WTC11 (cell line): Measurements from ENCODE around the gene RPRD1A. TPM values are rescaled to one million over a fixed set of nuclear protein-coding genes. Genes with fewer than 3 reads are reported as not detected.
"Not testable (repeated sequence)": the region's sequence is repeated elsewhere in the genome, so short reads cannot be mapped to it uniquely, and the experiment has no call there.

Experiments used
- ATAC-seq: fragments of 200-7000 bp; cut with Tn5 transposase; 2 replicates; pipeline ENCODE4 v1.10.0; 2021; ENCODE audit warnings: mild to moderate bottlenecking, moderate library complexity
- CTCF ChIA-PET: fragments of 300-600 bp; sonication (Branson Sonifier 250); formaldehyde crosslinking; loops from one replicate; lab custom pipeline; 2021; ENCODE audit warnings: antibody characterized with exemption; lab: Charles Lee
- POLR2A ChIA-PET: fragments of 350-600 bp; sonication (Branson Sonifier 250); formaldehyde crosslinking; loops from one replicate; lab custom pipeline; 2021; ENCODE audit warnings: antibody characterized with exemption; lab: Charles Lee
- DNase-seq: peaks from one replicate; pipeline ENCODE4 v3.0.0; 2021; ENCODE audit warnings: low spot score
- H3K27ac Mint-ChIP-seq: 2 replicates; pipeline ENCODE4 v1.8.0; 2021; ENCODE audit warnings: mixed read lengths
- H3K27me3 Mint-ChIP-seq: 2 replicates; pipeline ENCODE4 v1.8.0; 2021; ENCODE audit warnings: low read depth, mild to moderate bottlenecking, moderate library complexity, mixed read lengths
- H3K36me3 Mint-ChIP-seq: 2 replicates; pipeline ENCODE4 v1.8.0; 2021; ENCODE audit warnings: mixed read lengths
- H3K4me1 Mint-ChIP-seq: 2 replicates; pipeline ENCODE4 v1.8.0; 2022; ENCODE audit warnings: mixed read lengths
- H3K4me3 Mint-ChIP-seq: 2 replicates; pipeline ENCODE4 v1.8.0; 2021; ENCODE audit warnings: mild to moderate bottlenecking, moderate library complexity, mixed read lengths
- H3K9me3 Mint-ChIP-seq: 2 replicates; pipeline ENCODE4 v1.8.0; 2021; ENCODE audit warnings: mixed read lengths
- CTCF ChIP-seq: fragments of 200-600 bp; IDR thresholded peaks from 2 replicates; pipeline ENCODE4 v1.8.0; 2022; ENCODE audit warnings: antibody characterized with exemption
- JUN ChIP-seq: sonication (generic); formaldehyde crosslinking; IDR thresholded peaks from 2 replicates; pipeline ENCODE4 v1.8.0; 2023; ENCODE audit warnings: mild to moderate bottlenecking, missing genetic modification reagents
- KAT7 ChIP-seq: sonication (generic); formaldehyde crosslinking; IDR thresholded peaks from 2 replicates; pipeline ENCODE4 v1.8.1; 2023; ENCODE audit warnings: missing genetic modification reagents, mild to moderate bottlenecking, borderline replicate concordance
- MYBL2 ChIP-seq: sonication (generic); formaldehyde crosslinking; IDR thresholded peaks from 2 replicates; pipeline ENCODE4 v1.8.1; 2023; ENCODE audit warnings: mild to moderate bottlenecking, moderate library complexity, missing genetic modification reagents
- SMAD3 ChIP-seq: sonication (generic); formaldehyde crosslinking; IDR thresholded peaks from 2 replicates; pipeline ENCODE4 v1.8.0; 2022; ENCODE audit warnings: missing genetic modification reagents, mild to moderate bottlenecking, borderline replicate concordance
- total RNA-seq: library from RNA; stranded (reverse); gene quantifications from 3 replicates; pipeline ENCODE4 v1.2.3, GENCODE V29; 2021
- TF ChIP-seq, protein P1 (sequence below): sonication (generic); formaldehyde crosslinking; IDR thresholded peaks from 2 replicates; pipeline ENCODE4 v1.8.1; 2023; ENCODE audit warnings: mild to moderate bottlenecking, moderate library complexity, missing genetic modification reagents
- TF ChIP-seq, protein P2 (sequence below): sonication (generic); formaldehyde crosslinking; IDR thresholded peaks from 2 replicates; pipeline ENCODE4 v1.8.0; 2022; ENCODE audit warnings: mild to moderate bottlenecking, missing genetic modification reagents
- TF ChIP-seq, protein P3 (sequence below): fragments of 250-450 bp; sonication (Bioruptor Pico); IDR thresholded peaks from 2 replicates; pipeline ENCODE4 v2.1.2; 2022; ENCODE audit warnings: mild to moderate bottlenecking, moderate library complexity
- TF ChIP-seq, protein P4 (sequence below): fragments of 250-450 bp; sonication (Bioruptor Pico); IDR thresholded peaks from 2 replicates; pipeline ENCODE4 v1.9.0; 2021; ENCODE audit warnings: mild to moderate bottlenecking

Gene RPRD1A
- total RNA-seq, 1 experiment from 2014 or later: 115 TPM

DNA sequence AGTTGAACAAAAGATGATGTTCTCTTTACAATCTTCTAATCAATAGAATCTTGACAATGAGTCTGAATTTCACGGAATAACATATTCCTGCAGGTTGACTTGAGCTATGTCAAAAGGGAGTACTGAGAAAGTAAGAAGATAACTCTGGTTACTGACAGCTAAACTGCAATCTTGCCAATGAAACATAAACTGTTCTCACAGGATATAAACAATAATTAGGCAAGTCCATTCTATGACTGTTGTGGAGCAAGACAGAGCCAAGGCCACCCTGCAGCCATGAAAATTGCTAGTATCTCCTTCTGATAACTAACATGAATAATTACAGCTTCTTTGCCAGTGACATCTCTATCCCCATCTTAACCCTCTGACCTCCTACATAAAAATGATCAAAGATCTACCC, 6.3 kb upstream of the RPRD1A start (continued):
- TF ChIP-seq, protein P1, sequence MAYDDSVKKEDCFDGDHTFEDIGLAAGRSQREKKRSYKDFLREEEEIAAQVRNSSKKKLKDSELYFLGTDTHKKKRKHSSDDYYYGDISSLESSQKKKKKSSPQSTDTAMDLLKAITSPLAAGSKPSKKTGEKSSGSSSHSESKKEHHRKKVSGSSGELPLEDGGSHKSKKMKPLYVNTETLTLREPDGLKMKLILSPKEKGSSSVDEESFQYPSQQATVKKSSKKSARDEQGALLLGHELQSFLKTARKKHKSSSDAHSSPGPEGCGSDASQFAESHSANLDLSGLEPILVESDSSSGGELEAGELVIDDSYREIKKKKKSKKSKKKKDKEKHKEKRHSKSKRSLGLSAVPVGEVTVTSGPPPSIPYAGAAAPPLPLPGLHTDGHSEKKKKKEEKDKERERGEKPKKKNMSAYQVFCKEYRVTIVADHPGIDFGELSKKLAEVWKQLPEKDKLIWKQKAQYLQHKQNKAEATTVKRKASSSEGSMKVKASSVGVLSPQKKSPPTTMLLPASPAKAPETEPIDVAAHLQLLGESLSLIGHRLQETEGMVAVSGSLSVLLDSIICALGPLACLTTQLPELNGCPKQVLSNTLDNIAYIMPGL: no peak
- TF ChIP-seq, protein P2, sequence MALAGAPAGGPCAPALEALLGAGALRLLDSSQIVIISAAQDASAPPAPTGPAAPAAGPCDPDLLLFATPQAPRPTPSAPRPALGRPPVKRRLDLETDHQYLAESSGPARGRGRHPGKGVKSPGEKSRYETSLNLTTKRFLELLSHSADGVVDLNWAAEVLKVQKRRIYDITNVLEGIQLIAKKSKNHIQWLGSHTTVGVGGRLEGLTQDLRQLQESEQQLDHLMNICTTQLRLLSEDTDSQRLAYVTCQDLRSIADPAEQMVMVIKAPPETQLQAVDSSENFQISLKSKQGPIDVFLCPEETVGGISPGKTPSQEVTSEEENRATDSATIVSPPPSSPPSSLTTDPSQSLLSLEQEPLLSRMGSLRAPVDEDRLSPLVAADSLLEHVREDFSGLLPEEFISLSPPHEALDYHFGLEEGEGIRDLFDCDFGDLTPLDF (CRISPR knock-in tag): no peak
- no peak for TF ChIP-seq MYBL2 (CRISPR knock-in tag)
- no peak for TF ChIP-seq CTCF
- TF ChIP-seq SMAD3 (CRISPR knock-in tag): no peak
- TF ChIP-seq, protein P3, sequence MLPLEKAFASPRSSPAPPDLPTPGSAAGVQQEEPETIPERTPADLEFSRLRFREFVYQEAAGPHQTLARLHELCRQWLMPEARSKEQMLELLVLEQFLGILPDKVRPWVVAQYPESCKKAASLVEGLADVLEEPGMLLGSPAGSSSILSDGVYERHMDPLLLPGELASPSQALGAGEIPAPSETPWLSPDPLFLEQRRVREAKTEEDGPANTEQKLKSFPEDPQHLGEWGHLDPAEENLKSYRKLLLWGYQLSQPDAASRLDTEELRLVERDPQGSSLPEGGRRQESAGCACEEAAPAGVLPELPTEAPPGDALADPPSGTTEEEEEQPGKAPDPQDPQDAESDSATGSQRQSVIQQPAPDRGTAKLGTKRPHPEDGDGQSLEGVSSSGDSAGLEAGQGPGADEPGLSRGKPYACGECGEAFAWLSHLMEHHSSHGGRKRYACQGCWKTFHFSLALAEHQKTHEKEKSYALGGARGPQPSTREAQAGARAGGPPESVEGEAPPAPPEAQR (CRISPR knock-in tag): no peak

DNA sequence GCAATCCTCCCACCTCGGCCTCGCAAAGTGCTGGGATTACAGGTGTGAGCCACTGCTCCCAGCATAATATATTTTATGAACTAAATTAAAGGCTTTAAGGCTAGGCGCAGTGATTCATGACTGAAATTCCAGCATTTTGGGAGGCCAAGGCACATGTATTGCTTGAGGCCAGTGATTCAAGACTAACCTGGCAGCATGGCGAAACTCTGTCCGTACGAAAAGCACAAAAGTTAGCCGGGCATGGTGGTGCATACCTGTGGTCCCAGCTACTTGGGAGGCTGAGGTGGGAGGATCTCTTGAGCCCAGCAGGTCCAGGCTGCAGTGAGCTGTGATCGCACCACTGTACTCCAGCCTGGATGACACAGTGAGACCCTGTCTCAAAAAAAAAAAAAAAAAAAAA, 5.0 kb upstream of the RPRD1A start:
- H3K36me3 Mint-ChIP-seq, POLR2A ChIA-PET, H3K4me1 Mint-ChIP-seq: not testable (repeated sequence)

GRCh38 chr18:36066686-36067054, 689 bp downstream of the RPRD1A start:
- TF ChIP-seq JUN (CRISPR knock-in tag): no peak
- TF ChIP-seq, protein P4, sequence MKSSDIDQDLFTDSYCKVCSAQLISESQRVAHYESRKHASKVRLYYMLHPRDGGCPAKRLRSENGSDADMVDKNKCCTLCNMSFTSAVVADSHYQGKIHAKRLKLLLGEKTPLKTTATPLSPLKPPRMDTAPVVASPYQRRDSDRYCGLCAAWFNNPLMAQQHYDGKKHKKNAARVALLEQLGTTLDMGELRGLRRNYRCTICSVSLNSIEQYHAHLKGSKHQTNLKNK (CRISPR knock-in tag): no peak
- Mint-ChIP-seq H3K9me3 (peaks cover 5% of the 10 kb centered on the region), H3K27ac (peak overlapping the region; percentile 84), H3K36me3 (peaks cover 11% of the 10 kb centered on the region), H3K4me1 (peaks cover 37% of the 10 kb centered on the region), H3K4me3 (peak overlapping the region; percentile 94), H3K27me3 (peaks cover 7% of the 10 kb centered on the region; the same call in 1 of the 2 replicates)
- no peak for ATAC-seq
- POLR2A ChIA-PET: interaction anchor here (0.9 to 1.3 kb wide), 2 partner anchors 62 to 73 kb away, joined by 3 to 5 read pairs; partner anchors contain the start of gene SLC39A6
- no peak for DNase-seq
- CTCF ChIA-PET: interaction anchor here (1.3 kb wide), 1 partner anchor 346 kb away, joined by 3 read pairs; no protein-coding TSS in a partner anchor

More for the DNA sequence above, 5.0 kb upstream of the RPRD1A start:
- CTCF ChIA-PET, H3K4me3 Mint-ChIP-seq, DNase-seq, H3K27ac Mint-ChIP-seq, H3K9me3 Mint-ChIP-seq, H3K27me3 Mint-ChIP-seq, ATAC-seq: not testable (repeated sequence)

- DNase-seq (no peak), ATAC-seq (no peak)
- Mint-ChIP-seq H3K27ac (peak overlapping the region; percentile 23), H3K27me3 (peaks cover 7% of the 10 kb centered on the region; the same call in 1 of the 2 replicates), H3K36me3 (peaks cover 11% of the 10 kb centered on the region), H3K4me1 (peaks cover 44% of the 10 kb centered on the region), H3K4me3 (peak overlapping the region; percentile 94), H3K9me3 (peaks cover 5% of the 10 kb centered on the region)
- no peak for TF ChIP-seq KAT7
- ChIA-PET POLR2A (interaction anchor here (0.6 kb wide), 1 partner anchor 36 kb away, joined by 3 read pairs; no protein-coding TSS in a partner anchor), CTCF (no interaction called here)
These were observed 1.4 kb downstream of the RPRD1A start for GRCh38 chr18:36066001-36066400.

GRCh38 chr18:36064809-36065079, 2.6 kb downstream of the RPRD1A start:
- H3K4me3 Mint-ChIP-seq: peak overlapping the region; percentile 28
- DNase-seq, POLR2A ChIA-PET, H3K9me3 Mint-ChIP-seq, H3K27me3 Mint-ChIP-seq, ATAC-seq: not testable (repeated sequence)
- CTCF ChIA-PET: interaction anchor here (1.2 kb wide), 1 partner anchor 308 kb away, joined by 5 read pairs; no protein-coding TSS in a partner anchor
- H3K4me1 Mint-ChIP-seq: peaks cover 47% of the 10 kb centered on the region
- peak overlapping the region; percentile 95 for H3K27ac Mint-ChIP-seq
- H3K36me3 Mint-ChIP-seq: peaks cover 11% of the 10 kb centered on the region
